Measurements from ENCODE around the gene TRMT1.

- TF ChIP-seq CTCF (IDR thresholded peaks at IDR 0.05) (no peak), EZH2 (IDR thresholded peaks at IDR 0.05; ENCODE audit: borderline replicate concordance, insufficient read depth, low read depth, low read length, poor library complexity, severe bottlenecking) (no peak)
Observed at GRCh38 chr19:13089857-13090507, 26.6 kb downstream of the TRMT1 start.

Data from B cell (primary cell).